ENCODE results near the gene RPLP2.

The RPLP2 gene

DNA sequence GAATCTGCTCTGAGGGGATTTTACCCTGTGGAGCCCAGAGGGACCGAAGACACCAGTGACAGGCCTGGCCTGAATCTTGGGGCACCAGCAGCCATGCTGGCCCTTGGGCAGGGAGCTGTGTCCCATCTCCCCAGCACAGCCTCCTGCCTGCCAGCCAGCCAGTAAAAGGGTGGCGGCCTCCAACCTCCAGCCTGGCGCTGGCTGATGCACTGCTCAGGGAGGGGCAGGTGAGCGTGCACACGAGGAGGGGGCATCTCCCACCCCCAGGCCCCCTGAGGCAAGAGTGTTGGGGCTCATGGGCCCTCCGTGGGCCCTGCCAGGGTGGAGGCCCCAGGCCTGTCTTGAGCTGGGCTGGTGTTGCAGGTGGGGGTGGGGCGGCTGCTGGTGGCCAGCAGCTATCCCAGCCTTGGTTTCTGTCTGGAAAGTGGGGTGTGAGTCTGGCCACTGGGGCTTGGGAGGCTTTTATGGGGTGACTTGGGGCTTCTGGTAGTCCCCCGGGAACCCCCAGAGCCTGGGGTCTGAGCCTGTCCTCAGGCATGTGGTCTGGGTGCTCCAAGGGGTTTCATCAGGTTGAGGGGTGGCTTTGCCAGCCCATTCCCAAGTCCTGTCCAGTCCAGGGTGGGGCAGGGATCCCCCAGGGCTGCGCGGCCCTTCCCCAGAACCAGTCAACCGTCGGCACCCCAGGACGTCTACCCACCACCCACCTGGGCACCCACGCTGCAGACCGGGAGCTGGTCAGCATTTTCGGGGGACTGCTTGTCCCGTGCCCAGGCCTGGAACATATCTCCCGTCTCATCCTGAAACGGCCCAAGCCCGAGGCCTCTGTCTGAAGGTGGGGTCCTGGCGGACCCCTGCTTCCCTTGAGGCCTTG lies 50.7 kb downstream of the RPLP2 start:
- Histone ChIP-seq H3K27me3 (no peaks in the 10 kb centered on the region), H3K36me3 (no peaks in the 10 kb centered on the region), H3K4me1 (peaks cover 25% of the 10 kb centered on the region), H3K9me3 (no peaks in the 10 kb centered on the region), H3K4me3 (ENCODE audit: low read depth, low read length) (peak overlapping the region; percentile 38; the same call in 1 of the 2 replicates)
- TF ChIP-seq, protein P1, sequence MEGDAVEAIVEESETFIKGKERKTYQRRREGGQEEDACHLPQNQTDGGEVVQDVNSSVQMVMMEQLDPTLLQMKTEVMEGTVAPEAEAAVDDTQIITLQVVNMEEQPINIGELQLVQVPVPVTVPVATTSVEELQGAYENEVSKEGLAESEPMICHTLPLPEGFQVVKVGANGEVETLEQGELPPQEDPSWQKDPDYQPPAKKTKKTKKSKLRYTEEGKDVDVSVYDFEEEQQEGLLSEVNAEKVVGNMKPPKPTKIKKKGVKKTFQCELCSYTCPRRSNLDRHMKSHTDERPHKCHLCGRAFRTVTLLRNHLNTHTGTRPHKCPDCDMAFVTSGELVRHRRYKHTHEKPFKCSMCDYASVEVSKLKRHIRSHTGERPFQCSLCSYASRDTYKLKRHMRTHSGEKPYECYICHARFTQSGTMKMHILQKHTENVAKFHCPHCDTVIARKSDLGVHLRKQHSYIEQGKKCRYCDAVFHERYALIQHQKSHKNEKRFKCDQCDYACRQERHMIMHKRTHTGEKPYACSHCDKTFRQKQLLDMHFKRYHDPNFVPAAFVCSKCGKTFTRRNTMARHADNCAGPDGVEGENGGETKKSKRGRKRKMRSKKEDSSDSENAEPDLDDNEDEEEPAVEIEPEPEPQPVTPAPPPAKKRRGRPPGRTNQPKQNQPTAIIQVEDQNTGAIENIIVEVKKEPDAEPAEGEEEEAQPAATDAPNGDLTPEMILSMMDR (IDR thresholded peaks at IDR 0.05; ENCODE audit: low read depth, low read length) = no peak
- DNase-seq = no peak

DNA sequence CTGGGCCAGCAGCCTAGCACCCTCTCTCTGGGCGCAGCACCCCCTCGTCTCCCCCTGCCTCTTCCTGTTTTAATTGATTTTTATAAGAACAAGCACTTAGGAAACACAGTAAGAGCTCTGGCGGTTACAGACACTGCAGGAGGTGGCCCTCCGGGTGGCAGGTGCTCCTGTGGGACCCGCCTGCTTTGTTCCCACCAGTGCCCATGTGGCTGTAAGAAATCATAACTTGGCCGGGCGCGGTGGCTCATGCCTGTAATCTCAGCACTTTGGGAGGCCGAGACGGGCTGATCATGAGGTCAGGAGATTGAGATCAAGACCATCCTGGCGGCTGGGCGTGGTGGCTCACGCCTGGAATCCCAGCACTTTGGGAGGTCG lies 51.3 kb downstream of the RPLP2 start:
- no peak for DNase-seq
- H3K4me1 ChIP-seq = peaks cover 24% of the 10 kb centered on the region

DNA sequence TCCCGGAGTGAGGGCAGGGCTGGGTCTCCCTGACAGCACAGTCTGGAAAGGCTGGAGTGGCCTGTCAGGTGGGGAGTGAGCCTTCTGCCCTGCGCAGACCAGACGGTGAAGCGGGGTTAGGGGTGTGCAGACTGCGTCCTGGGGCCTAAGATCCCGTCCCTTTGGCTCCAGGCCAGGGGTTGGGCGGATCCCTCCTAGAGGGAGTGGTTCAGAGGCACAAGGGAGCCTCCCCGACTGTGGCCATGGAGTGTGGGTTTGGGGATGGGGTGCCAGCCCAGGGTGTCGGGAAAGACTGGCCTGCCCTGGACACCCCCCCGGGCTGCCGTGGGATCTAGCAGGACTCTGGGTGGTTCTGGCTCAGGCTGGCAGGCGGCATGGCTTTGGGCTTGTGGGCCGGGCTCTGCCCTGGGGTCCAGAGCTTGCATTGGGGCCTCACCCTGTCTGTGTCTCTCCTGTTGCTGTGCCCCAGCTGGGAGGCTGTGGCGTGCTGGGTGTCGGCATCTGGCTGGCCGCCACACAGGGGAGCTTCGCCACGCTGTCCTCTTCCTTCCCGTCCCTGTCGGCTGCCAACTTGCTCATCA lies 52.4 kb downstream of the RPLP2 start:
- H3K4me1 ChIP-seq = peaks cover 16% of the 10 kb centered on the region
- H3K4me3 ChIP-seq (ENCODE audit: low read depth, low read length) = no peak overlapping the region
- peak; percentile 48 for DNase-seq

More for the DNA sequence above, 51.3 kb downstream of the RPLP2 start:
- H3K4me3 ChIP-seq (ENCODE audit: low read depth, low read length) = no peak overlapping the region
- no peaks in the 10 kb centered on the region for H3K27me3 ChIP-seq
- TF ChIP-seq, protein P1 (IDR thresholded peaks at IDR 0.05; ENCODE audit: low read depth, low read length) = no peak
- no peaks in the 10 kb centered on the region for H3K9me3 ChIP-seq
- no peaks in the 10 kb centered on the region for H3K36me3 ChIP-seq

More for the DNA sequence above, 52.4 kb downstream of the RPLP2 start:
- Histone ChIP-seq H3K9me3 (no peaks in the 10 kb centered on the region), H3K27me3 (no peaks in the 10 kb centered on the region), H3K36me3 (no peaks in the 10 kb centered on the region)
- TF ChIP-seq, protein P1 (IDR thresholded peaks at IDR 0.05; ENCODE audit: low read depth, low read length) = no peak
